Measurements from ENCODE around the gene CELSR1. TPM values are rescaled to one million over a fixed set of nuclear protein-coding genes. Genes with fewer than 3 reads are reported as not detected.

CELSR1 gene
- total RNA-seq, 1 experiment from 2014 or later: 14.2 TPM

- Histone ChIP-seq H3K4me1 (ENCODE audit: insufficient read depth, low read length) (peaks cover 15% of the 10 kb centered on the region; the same call in 1 of the 2 replicates), H4K20me1 (ENCODE audit: low read length) (no peaks in the 10 kb centered on the region), H3K9me2 (replicated peaks; ENCODE audit: low read length) (no peaks in the 10 kb centered on the region), H3K9me3 (ENCODE audit: low read length) (no peaks in the 10 kb centered on the region), H3K4me3 (ENCODE audit: low read length) (no peak overlapping the region), H3K27me3 (ENCODE audit: low read length) (no peaks in the 10 kb centered on the region), H3K36me3 (ENCODE audit: low read depth, low read length) (no peaks in the 10 kb centered on the region), H2AFZ (ENCODE audit: low read length) (no peak overlapping the region), H3K4me2 (ENCODE audit: low read length) (no peak overlapping the region), H3K9ac (ENCODE audit: low read length) (no peak overlapping the region), H3K79me2 (ENCODE audit: low read length) (no peaks in the 10 kb centered on the region), H3K27ac (ENCODE audit: low read length) (no peak overlapping the region), H3F3A (ENCODE audit: low read length, unreplicated experiment) (no peaks in the 10 kb centered on the region)
- POLR2A ChIA-PET (ENCODE audit: unreplicated experiment): no interaction called here
- BruUV-seq (replicated peaks): no TSS peak
- CTCF ChIA-PET: interaction anchor here (0.6 kb wide), 1 partner anchor 141 kb away, joined by 12 read pairs; no protein-coding TSS in a partner anchor
- intact Hi-C loops (cut with micrococcal nuclease): no loop called here
- TF ChIP-seq CTCF (conservative IDR thresholded peaks at IDR 0.05; ENCODE audit: low read depth, low read length) (no peak), EZH2phosphoT487 (IDR thresholded peaks at IDR 0.05; ENCODE audit: borderline replicate concordance, low read length) (no peak), EZH2 (IDR thresholded peaks at IDR 0.05; ENCODE audit: low read length, unreplicated experiment) (no peak)
- ATAC-seq (no peak), DNase-seq (no peak)
These were observed 13.9 kb upstream of the CELSR1 start for GRCh38 chr22:46551321-46551720.

- intact Hi-C loops (cut with micrococcal nuclease): no loop called here
- H3K9me3 ChIP-seq (ENCODE audit: low read length): no peaks in the 10 kb centered on the region
- no peaks in the 10 kb centered on the region for H3K79me2 ChIP-seq (ENCODE audit: low read length)
- no peak overlapping the region for H3K4me3 ChIP-seq (ENCODE audit: low read length)
- no peaks in the 10 kb centered on the region for H3K9me2 ChIP-seq (replicated peaks; ENCODE audit: low read length)
- H4K20me1 ChIP-seq (ENCODE audit: low read length): no peaks in the 10 kb centered on the region
- ATAC-seq (no peak), DNase-seq (no peak)
- no peak overlapping the region for H3K4me2 ChIP-seq (ENCODE audit: low read length)
- peaks cover 21% of the 10 kb centered on the region; the same call in 1 of the 2 replicates for H3K4me1 ChIP-seq (ENCODE audit: insufficient read depth, low read length)
- no peaks in the 10 kb centered on the region for H3K27me3 ChIP-seq (ENCODE audit: low read length)
- no peaks in the 10 kb centered on the region for H3F3A ChIP-seq (ENCODE audit: low read length, unreplicated experiment)
- no peak overlapping the region for H3K27ac ChIP-seq (ENCODE audit: low read length)
- H3K9ac ChIP-seq (ENCODE audit: low read length): no peak overlapping the region
- H2AFZ ChIP-seq (ENCODE audit: low read length): no peak overlapping the region
- ChIA-PET POLR2A (ENCODE audit: unreplicated experiment) (no interaction called here), CTCF (no interaction called here)
- no peak for TF ChIP-seq EZH2 (IDR thresholded peaks at IDR 0.05; ENCODE audit: low read length, unreplicated experiment)
- TF ChIP-seq CTCF (conservative IDR thresholded peaks at IDR 0.05; ENCODE audit: low read depth, low read length): no peak
- no TSS peak for BruUV-seq (replicated peaks)
- no peaks in the 10 kb centered on the region for H3K36me3 ChIP-seq (ENCODE audit: low read depth, low read length)
These were observed 12.7 kb upstream of the CELSR1 start for GRCh38 chr22:46549971-46550641.

- no peaks in the 10 kb centered on the region for H3K9me2 ChIP-seq (replicated peaks; ENCODE audit: low read length)
- H4K20me1 ChIP-seq (ENCODE audit: low read length): no peaks in the 10 kb centered on the region
- ChIA-PET CTCF (no interaction called here), POLR2A (ENCODE audit: unreplicated experiment) (no interaction called here)
- H3K79me2 ChIP-seq (ENCODE audit: low read length): no peaks in the 10 kb centered on the region
- H3K4me2 ChIP-seq (ENCODE audit: low read length): no peak overlapping the region
- no peaks in the 10 kb centered on the region for H3K9me3 ChIP-seq (ENCODE audit: low read length)
- BruUV-seq (replicated peaks): no TSS peak
- intact Hi-C loops (cut with micrococcal nuclease): no loop called here
- ATAC-seq: no peak
- DNase-seq: no peak
- H3K36me3 ChIP-seq (ENCODE audit: low read depth, low read length): no peaks in the 10 kb centered on the region
- no peak overlapping the region for H2AFZ ChIP-seq (ENCODE audit: low read length)
- no peak overlapping the region for H3K27ac ChIP-seq (ENCODE audit: low read length)
- no peaks in the 10 kb centered on the region for H3K27me3 ChIP-seq (ENCODE audit: low read length)
- TF ChIP-seq EZH2phosphoT487 (IDR thresholded peaks at IDR 0.05; ENCODE audit: borderline replicate concordance, low read length) (no peak), CTCF (conservative IDR thresholded peaks at IDR 0.05; ENCODE audit: low read depth, low read length) (no peak), EZH2 (IDR thresholded peaks at IDR 0.05; ENCODE audit: low read length, unreplicated experiment) (no peak)
- H3F3A ChIP-seq (ENCODE audit: low read length, unreplicated experiment): no peaks in the 10 kb centered on the region
- H3K9ac ChIP-seq (ENCODE audit: low read length): no peak overlapping the region
- no peak overlapping the region for H3K4me3 ChIP-seq (ENCODE audit: low read length)
- H3K4me1 ChIP-seq (ENCODE audit: insufficient read depth, low read length): peaks cover 25% of the 10 kb centered on the region; the same call in 1 of the 2 replicates
These were observed 12.1 kb upstream of the CELSR1 start for GRCh38 chr22:46549563-46549840.

Measured in PC-3 (cell line).